Aorta (tissue), 5 donors: ENCODE results near the gene KCNQ1. TPM values are rescaled to one million over a fixed set of nuclear protein-coding genes. Genes with fewer than 3 reads are reported as not detected.
A peak's percentile ranks its signal among the peaks of the same experiment; 100 is the strongest.

Source experiments
- ATAC-seq: fragments of 200-7000 bp; cut with Tn5 transposase; one replicate; pipeline ENCODE4 v1.9.1; 2022; ENCODE audit warnings: moderate library complexity; ENCODE audit not compliant: low FRiP score
- DNase-seq, 2 donors: peaks; one replicate each; pipeline ENCODE4 v3.0.0-alpha.2; 2020
- H3K27ac ChIP-seq, 2 donors: one replicate each; pipeline ENCODE4 v1.5.1; 2013; ENCODE audit warnings: low read length in 2 of 2, mild to moderate bottlenecking in 2 of 2, moderate library complexity in 2 of 2, control low read depth in 1 of 2, inconsistent platforms in 1 of 2, low read depth in 1 of 2
- H3K27me3 ChIP-seq, 2 donors: one replicate each; pipeline ENCODE4 v1.6.1; 2013; ENCODE audit warnings: control low read depth in 1 of 2, low read length in 1 of 2, mild to moderate bottlenecking in 1 of 2, moderate library complexity in 1 of 2; ENCODE audit not compliant: insufficient read depth in 2 of 2, control insufficient read depth in 1 of 2
- H3K36me3 ChIP-seq, 2 donors: one replicate each; pipeline ENCODE4 v1.6.1; 2013; ENCODE audit warnings: control low read depth in 1 of 2, low read length in 1 of 2, mild to moderate bottlenecking in 1 of 2; ENCODE audit not compliant: insufficient read depth in 2 of 2, control insufficient read depth in 1 of 2
- H3K4me1 ChIP-seq, 2 donors: one replicate each; pipeline ENCODE4 v1.6.1; 2013; ENCODE audit warnings: low read length in 2 of 2, control low read depth in 1 of 2, mild to moderate bottlenecking in 1 of 2, moderate library complexity in 1 of 2; ENCODE audit not compliant: insufficient read depth in 2 of 2, control insufficient read depth in 1 of 2
- H3K4me3 ChIP-seq, 2 donors: one replicate each; pipeline ENCODE4 v1.5.1; 2013; ENCODE audit warnings: low read length in 2 of 2, control low read depth in 1 of 2, mild to moderate bottlenecking in 1 of 2
- H3K9me3 ChIP-seq: one replicate; pipeline ENCODE4 v1.6.1; 2013; ENCODE audit warnings: mild to moderate bottlenecking, low read length; ENCODE audit not compliant: control insufficient read depth
- WGBS, 2 donors: extraction: QIAGEN DNeasy Blood & Tissue Kit; methylation state at CpG; one replicate each; pipeline ENCODE4 v1.1.7; 2013; 5-methylcytosine and 5-hydroxymethylcytosine counted together
- intact Hi-C, 2 donors: fragments of 100-400 bp; cut with DNase I; formaldehyde crosslinking; loops; one replicate each; pipeline versions ENCODE4 v1.14.2 to v1.15.0; 2022
- polyA plus RNA-seq, 2 donors: library from polyadenylated mRNA; stranded (reverse); fragments of 200-250 nt; gene quantifications; one replicate each; pipeline ENCODE4 v1.2.3, GENCODE V29; 2013
- total RNA-seq, 2 donors: library from RNA; stranded (reverse); fragmentation: NEBNext Ultra II Directional; extraction: Animal tissue kit (Norgen Biotek cat#: 25700); gene quantifications; one replicate each; pipeline ENCODE4 v1.2.1, GENCODE V29; 2021
- donor health status: healthy with polysubstance abuse.
- donor health status: Bipolar disorder and iron deficiency.
- donor health status: DM: no; HTN: no; CAD: no.
- donor health status: DM: no; HTN: no; CAD: no.
- donor health status: DM: yes; HTN: yes; CAD: no.

KCNQ1 gene
- total and polyA plus RNA-seq, 4 donors: 0.67 to 11.5 (median 5.8) TPM

DNA sequence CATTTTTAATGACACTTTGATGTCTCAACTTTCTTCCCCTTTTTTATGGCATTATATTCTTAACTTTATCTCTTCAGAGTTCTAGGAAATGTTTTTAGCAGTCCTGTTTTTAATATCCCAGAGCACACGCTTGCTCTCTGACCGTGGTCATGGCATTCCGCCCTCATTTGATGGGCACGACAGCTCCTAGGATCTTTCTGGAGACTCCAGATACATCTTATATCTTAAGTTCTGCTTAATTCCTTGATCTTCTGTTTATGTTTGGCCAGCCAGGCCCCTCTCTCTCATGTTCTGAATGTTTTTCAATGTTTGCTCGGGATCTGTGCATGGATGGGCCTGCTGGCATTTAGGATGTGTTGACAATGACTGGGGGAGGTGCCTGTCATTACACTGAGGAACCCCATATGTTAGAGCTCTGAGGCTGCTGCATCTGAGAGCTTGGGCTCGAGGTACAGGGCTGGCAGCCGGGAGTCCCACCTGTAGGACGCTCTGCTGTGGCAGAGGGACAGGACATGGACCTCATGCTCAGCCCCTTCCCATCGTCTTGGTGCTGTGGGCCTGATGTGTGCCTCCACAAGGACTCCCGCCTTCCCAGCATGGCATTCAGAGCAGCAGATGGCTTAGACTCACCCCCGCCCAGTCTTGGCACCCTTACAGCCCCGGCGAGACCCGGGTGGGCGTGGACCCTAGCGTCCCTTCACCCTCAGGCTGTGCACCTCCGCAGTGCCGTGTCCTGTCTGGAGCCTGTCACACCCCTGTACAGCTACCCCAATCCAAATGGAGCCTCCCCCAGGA, 365.8 kb downstream of the KCNQ1 start:
- no peak for ATAC-seq
- Histone ChIP-seq H3K9me3 (no peaks in the 10 kb centered on the region), H3K36me3 (no peaks in the 10 kb centered on the region), H3K27me3 (no peaks in the 10 kb centered on the region), H3K27ac (no peak overlapping the region), H3K4me1 (no peaks in the 10 kb centered on the region), H3K4me3 (no peak overlapping the region)
- DNase-seq: peak; percentile 41 to 71
- 95% methylated on average over 18 of the region's 18 CpGs for WGBS, 2 donors
- intact Hi-C loops: no loop called here

DNA sequence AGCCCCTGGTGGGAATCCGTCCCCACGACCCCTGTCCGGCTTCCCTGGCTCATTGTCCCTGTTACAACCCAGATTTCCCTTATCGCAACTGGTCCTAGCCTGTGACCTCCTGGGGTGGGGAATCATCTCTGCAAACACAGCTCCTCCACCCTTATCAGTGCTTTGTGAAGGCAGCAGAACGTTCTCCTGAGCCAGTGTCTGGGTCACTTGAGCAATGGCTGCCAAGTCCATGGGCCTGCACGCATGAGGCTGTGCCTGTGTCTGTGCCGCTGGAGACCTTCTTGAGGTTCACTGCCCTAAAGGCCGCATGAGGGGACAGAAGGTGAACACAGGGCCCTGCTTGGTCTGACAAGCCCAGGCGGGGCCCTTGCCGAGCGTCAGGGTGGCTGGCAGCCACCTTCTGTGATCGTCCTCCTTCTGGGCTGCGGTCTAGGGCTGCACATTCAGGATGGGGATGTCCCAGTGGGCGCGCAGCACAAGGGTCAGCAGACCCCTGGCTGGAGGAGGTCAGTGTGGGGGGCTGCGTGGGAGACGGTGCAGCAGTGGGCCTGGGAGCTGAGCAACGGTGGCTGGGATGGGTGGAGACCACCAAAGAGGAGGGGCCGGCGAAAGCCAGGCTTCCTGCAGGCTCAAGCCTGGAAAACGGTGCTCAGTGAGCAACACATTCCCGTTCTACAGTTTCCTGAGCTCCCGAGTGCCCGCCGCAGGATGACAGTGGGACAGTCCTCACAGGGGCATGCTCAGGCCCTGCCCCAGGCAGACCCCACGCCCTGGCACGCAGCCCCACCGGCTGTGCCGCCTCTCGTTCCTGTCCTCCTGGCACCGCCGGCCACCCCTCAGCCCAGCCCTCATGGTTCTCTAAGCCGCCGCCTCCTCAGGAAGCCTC, 366.6 kb downstream of the KCNQ1 start:
- no peak overlapping the region for H3K4me3 ChIP-seq
- no peaks in the 10 kb centered on the region for H3K9me3 ChIP-seq
- intact Hi-C loops: no loop called here
- H3K27ac ChIP-seq: no peak overlapping the region
- ATAC-seq (no peak), DNase-seq (peak; percentile 47 to 75)
- 91 to 93% methylated on average over 33 to 34 of the region's 34 CpGs for WGBS, 2 donors
- H3K27me3 ChIP-seq: no peaks in the 10 kb centered on the region
- H3K4me1 ChIP-seq: no peaks in the 10 kb centered on the region
- H3K36me3 ChIP-seq: no peaks in the 10 kb centered on the region

- 15 to 16% methylated on average over 14 to 17 of the region's 17 CpGs for WGBS, 2 donors
- peak; percentile 63 to 79 for DNase-seq
Observed at GRCh38 chr11:2812371-2812991, 367.7 kb downstream of the KCNQ1 start.

DNA sequence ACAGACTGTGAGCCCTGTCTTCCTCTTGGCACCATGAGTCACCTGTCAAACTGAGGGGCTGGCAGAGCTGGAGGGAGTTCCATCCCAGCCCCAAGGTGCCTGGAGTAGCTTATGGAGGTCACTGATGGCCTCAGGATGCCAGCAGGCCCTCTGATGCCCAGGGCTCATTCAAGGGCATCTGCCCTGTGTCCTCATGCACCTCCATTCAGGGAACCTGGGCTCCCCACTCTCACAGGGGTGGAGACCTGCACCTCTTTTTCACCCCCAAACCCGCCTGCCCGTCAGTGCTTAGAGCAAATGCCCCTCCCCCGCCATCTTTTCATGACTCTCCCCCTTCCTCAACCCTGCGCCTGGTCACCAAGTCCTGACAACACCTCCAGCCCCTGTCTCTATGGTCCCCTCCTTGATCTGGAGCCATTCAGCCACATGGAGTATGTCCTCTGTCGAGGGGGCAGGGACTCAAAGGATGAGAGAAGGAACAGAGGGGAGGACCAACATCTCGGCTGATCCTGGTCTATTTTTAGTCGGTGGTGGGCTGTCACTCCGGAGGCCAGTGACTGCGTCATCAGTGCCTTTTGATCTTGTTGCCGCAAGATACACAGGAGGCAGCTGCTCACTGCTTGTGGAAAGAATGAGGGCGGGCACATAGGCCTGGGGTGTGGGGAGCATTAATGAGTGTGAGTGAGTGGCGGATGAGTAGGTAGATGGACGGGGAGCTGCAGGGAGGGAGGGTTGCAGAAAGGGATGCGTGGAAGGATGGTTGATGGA, 368.5 kb downstream of the KCNQ1 start:
- Histone ChIP-seq H3K36me3 (no peaks in the 10 kb centered on the region), H3K9me3 (no peaks in the 10 kb centered on the region), H3K4me1 (no peaks in the 10 kb centered on the region), H3K27me3 (no peaks in the 10 kb centered on the region), H3K4me3 (no peak overlapping the region), H3K27ac (no peak overlapping the region)
- intact Hi-C loops: no loop called here
- ATAC-seq (no peak), DNase-seq (peak in 1 of 2 donors; percentile 29)
- WGBS, 2 donors: 80% methylated on average over 14 of the region's 14 CpGs

More at GRCh38 chr11:2812371-2812991, 367.7 kb downstream of the KCNQ1 start:
- intact Hi-C loops: no loop called here
- Histone ChIP-seq H3K9me3 (no peaks in the 10 kb centered on the region), H3K4me3 (no peak overlapping the region), H3K27me3 (no peaks in the 10 kb centered on the region), H3K4me1 (no peaks in the 10 kb centered on the region), H3K36me3 (no peaks in the 10 kb centered on the region), H3K27ac (no peak overlapping the region)
- peak; percentile 21 for ATAC-seq

DNA sequence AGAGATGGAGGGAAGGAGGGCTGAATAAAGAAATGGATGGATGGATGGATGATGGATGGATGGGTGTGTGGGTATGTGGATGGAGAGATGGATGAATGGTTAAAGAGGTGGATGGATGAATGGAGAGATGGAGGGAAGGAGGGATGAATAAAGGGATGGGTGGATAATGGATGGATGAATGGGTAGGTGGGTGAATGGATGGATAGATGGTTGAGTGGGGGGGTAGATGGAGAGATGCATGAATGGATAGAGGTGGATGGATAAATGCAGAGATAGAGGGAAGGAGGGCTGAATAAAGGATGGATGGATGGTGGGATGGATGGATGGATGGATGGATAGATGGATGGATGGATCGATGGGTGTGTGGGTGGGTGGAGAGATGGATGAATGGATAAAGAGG, 369.2 kb downstream of the KCNQ1 start:
- H3K36me3 ChIP-seq: no peaks in the 10 kb centered on the region
- 97 to 100% methylated on average over 1 of the region's 1 CpG for WGBS, 2 donors
- no peak overlapping the region for H3K27ac ChIP-seq
- ATAC-seq (no peak), DNase-seq (no peak)
- H3K4me3 ChIP-seq: no peak overlapping the region
- H3K4me1 ChIP-seq: no peaks in the 10 kb centered on the region
- no peaks in the 10 kb centered on the region for H3K9me3 ChIP-seq
- intact Hi-C loops: no loop called here
- no peaks in the 10 kb centered on the region for H3K27me3 ChIP-seq

DNA sequence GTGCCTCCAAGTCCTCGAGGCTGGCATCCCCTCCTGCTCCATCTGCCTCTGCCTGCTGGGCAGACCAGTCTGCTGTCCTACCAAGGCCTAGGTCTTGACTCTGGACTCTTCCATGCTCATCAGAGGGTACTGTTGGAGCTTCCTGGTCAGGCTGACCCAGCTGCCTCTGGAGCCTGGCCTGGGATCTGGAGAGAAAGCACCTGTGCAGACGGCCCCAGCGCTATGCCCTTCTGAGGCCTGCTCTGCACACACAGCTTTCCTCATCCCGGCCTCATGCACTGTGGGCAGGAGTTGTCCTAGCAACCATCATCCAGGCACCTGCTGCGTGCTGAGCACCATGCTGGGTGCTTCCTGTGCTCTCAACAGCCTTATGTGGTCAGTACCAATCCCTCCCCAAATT, 369.9 kb downstream of the KCNQ1 start:
- no peaks in the 10 kb centered on the region for H3K4me1 ChIP-seq
- H3K27ac ChIP-seq: no peak overlapping the region
- DNase-seq (peak; percentile 41 to 56), ATAC-seq (no peak)
- no peaks in the 10 kb centered on the region for H3K36me3 ChIP-seq
- WGBS, 2 donors: 94% methylated on average over 5 of the region's 5 CpGs
- no peak overlapping the region for H3K4me3 ChIP-seq
- intact Hi-C loops: no loop called here
- H3K27me3 ChIP-seq: no peaks in the 10 kb centered on the region
- no peaks in the 10 kb centered on the region for H3K9me3 ChIP-seq

DNA sequence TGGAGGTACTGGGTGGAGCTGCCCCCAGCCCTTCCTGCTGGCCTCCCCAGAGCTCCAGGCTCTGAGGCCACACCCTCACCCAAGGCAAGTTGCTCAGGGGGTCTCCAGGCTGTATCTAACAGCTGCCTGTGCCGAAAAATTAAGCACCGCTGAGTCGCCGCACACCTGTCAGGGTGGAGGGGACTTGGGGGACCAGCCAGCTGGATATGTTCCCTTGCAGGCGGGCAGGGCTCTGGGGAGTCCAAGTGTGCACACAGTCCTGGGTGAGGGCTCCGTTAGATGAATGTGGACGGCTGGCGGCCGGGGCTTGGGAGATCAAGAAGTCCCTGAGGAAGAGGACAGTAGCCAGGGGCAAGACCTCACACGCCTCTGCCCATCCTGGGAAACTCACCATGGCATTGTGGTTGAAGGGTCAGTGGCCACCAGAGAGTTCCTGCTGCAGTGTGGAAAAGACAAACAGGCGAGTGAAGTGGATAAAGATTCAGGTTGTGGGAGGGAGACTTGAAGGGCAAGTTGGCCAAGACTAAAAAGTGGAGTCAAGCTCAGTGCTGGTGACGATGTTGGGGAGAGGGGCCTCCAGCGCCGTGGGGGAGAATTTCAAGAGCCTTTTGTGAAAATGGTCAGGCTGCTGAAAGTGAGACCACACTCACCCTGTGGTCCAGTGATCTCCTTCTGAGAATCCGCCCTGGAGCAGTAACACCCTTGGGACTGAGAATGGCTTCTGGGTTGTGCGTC, 371.1 kb downstream of the KCNQ1 start:
- no peak for ATAC-seq
- Histone ChIP-seq H3K4me3 (no peak overlapping the region), H3K27me3 (no peaks in the 10 kb centered on the region), H3K4me1 (no peaks in the 10 kb centered on the region), H3K36me3 (no peaks in the 10 kb centered on the region), H3K27ac (no peak overlapping the region), H3K9me3 (no peaks in the 10 kb centered on the region)
- WGBS, 2 donors: 97% methylated on average over 16 of the region's 16 CpGs
- intact Hi-C loops: no loop called here
- DNase-seq: peak; percentile 17 to 68

- no peaks in the 10 kb centered on the region for H3K27me3 ChIP-seq
- ATAC-seq (no peak), DNase-seq (peak in 1 of 2 donors; percentile 17)
- intact Hi-C loops: no loop called here
- no peaks in the 10 kb centered on the region for H3K4me1 ChIP-seq
- H3K36me3 ChIP-seq: no peaks in the 10 kb centered on the region
- no peaks in the 10 kb centered on the region for H3K9me3 ChIP-seq
- H3K4me3 ChIP-seq: no peak overlapping the region
- 38 to 49% methylated on average over 2 of the region's 2 CpGs for WGBS, 2 donors
- H3K27ac ChIP-seq: no peak overlapping the region
Observed at GRCh38 chr11:2816523-2816922, 371.7 kb downstream of the KCNQ1 start.
